Measurements from ENCODE around the gene WBP2NL.
"Not testable (repeated sequence)": the region's sequence is repeated elsewhere in the genome, so short reads cannot be mapped to it uniquely, and the experiment has no call there.

DNA sequence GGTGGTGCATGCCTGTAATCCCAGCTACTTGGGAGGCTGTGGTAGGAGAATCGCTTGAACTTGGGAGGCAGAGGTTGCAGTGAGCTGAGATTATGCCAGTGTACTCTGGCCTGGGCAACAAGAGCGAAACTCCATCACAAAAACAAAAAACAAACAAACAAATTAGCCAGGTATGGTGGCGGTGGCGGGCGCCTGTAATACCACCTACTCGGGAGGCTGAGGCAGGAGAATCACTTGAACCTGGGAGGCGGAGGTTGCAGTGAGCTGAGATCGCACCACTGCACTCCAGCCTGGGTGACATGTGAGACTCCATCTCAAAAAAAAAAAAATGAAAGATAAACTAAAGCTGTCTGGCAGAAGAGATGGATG, 49.7 kb upstream of the WBP2NL start:
- TF ChIP-seq, protein P1, sequence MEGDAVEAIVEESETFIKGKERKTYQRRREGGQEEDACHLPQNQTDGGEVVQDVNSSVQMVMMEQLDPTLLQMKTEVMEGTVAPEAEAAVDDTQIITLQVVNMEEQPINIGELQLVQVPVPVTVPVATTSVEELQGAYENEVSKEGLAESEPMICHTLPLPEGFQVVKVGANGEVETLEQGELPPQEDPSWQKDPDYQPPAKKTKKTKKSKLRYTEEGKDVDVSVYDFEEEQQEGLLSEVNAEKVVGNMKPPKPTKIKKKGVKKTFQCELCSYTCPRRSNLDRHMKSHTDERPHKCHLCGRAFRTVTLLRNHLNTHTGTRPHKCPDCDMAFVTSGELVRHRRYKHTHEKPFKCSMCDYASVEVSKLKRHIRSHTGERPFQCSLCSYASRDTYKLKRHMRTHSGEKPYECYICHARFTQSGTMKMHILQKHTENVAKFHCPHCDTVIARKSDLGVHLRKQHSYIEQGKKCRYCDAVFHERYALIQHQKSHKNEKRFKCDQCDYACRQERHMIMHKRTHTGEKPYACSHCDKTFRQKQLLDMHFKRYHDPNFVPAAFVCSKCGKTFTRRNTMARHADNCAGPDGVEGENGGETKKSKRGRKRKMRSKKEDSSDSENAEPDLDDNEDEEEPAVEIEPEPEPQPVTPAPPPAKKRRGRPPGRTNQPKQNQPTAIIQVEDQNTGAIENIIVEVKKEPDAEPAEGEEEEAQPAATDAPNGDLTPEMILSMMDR (IDR thresholded peaks at IDR 0.05; ENCODE audit: low read depth, low read length): not testable (repeated sequence)
- TF ChIP-seq EZH2phosphoT487 (IDR thresholded peaks at IDR 0.05; ENCODE audit: low read depth): not testable (repeated sequence)

All from OCI-LY3 (cell line).